Esophagus squamous epithelium (tissue), 4 donors: ENCODE data around the gene RPS19BP1.

ENCODE experiments used
- POLR2A ChIP-seq, 4 donors: fragments of 450-650 bp; IDR thresholded peaks; one replicate each; pipeline ENCODE4 v1.6.1; 2017; ENCODE audit warnings: antibody characterized with exemption in 4 of 4, mild to moderate bottlenecking in 4 of 4, moderate library complexity in 3 of 4
- TF ChIP-seq, protein P1 (sequence below), 6 experiments: fragments of 450-650 bp in 4 of 6; fragments of 200-600 bp in 2 of 6; sonication (generic) in 2 of 6; IDR thresholded peaks; one replicate each; pipeline ENCODE4 v1.5.1; 2016 to 2019; ENCODE audit warnings: antibody characterized with exemption in 6 of 6, mild to moderate bottlenecking in 4 of 6, moderate library complexity in 4 of 6

DNA sequence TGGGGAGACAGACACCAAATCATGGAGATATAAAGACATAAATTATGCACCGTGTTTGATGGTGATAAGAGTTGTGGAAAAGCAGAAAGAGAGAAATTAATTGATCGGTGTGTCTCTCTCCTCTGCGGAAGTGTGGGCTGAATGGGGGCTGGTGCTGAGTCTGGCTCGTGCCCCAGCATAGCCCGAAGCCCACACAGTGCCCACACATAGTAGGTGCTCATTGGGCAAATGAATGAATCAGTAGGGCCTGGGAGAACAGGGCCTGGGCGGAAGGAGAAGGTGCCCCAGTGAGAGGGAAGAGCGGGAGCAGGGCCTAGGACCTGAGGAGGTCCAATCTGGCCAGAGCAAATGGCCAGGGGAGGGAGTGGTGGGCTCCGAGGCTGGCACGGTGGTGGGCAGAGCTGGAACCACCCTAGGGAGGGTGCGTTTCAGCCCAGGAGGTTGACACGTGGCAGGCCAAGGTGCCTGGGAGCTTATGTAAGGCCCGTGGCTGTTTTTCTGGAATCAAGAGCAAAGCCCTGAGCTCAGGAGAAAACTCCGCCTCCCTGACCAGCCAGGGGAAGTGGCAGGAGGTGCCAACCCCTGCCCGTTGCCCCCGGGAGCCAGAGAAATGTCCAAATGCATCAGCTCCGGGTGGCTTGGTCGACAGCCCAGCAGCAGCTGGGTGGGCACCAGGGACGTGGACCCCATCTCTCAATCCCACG lies 35.9 kb upstream of the RPS19BP1 start:
- TF ChIP-seq, protein P1, sequence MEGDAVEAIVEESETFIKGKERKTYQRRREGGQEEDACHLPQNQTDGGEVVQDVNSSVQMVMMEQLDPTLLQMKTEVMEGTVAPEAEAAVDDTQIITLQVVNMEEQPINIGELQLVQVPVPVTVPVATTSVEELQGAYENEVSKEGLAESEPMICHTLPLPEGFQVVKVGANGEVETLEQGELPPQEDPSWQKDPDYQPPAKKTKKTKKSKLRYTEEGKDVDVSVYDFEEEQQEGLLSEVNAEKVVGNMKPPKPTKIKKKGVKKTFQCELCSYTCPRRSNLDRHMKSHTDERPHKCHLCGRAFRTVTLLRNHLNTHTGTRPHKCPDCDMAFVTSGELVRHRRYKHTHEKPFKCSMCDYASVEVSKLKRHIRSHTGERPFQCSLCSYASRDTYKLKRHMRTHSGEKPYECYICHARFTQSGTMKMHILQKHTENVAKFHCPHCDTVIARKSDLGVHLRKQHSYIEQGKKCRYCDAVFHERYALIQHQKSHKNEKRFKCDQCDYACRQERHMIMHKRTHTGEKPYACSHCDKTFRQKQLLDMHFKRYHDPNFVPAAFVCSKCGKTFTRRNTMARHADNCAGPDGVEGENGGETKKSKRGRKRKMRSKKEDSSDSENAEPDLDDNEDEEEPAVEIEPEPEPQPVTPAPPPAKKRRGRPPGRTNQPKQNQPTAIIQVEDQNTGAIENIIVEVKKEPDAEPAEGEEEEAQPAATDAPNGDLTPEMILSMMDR (IDR thresholded peaks at IDR 0.05) = no peak
- TF ChIP-seq POLR2A (IDR thresholded peaks at IDR 0.05) = no peak
